RWPE1 (cell line): ENCODE measurements around the gene TMEM17.
"Not testable (repeated sequence)": the region's sequence is repeated elsewhere in the genome, so short reads cannot be mapped to it uniquely, and the experiment has no call there.

Experiments
- CTCF ChIA-PET: fragments of 350-600 bp; sonication (Branson Sonifier 250); formaldehyde crosslinking; extraction: SDS; loops from one replicate; lab custom pipeline; 2021; lab: Yijun Ruan, JAX
- POLR2A ChIA-PET: fragments of 400-600 bp; formaldehyde crosslinking; extraction: SDS; loops from one replicate; lab custom pipeline; 2020; ENCODE audit warnings: antibody characterized with exemption; ENCODE audit not compliant: low non-redundant PET; lab: Yijun Ruan, JAX
- DNase-seq: peaks from one replicate; pipeline ENCODE4 v3.0.0; 2012; ENCODE audit warnings: low spot score
- H3K27ac ChIP-seq: fragments of 450-650 bp; 2 replicates; pipeline ENCODE4 v1.5.1; 2017
- CTCF ChIP-seq: fragments of 450-650 bp; conservative IDR thresholded peaks from 2 replicates; pipeline ENCODE4 v1.5.1; 2017; ENCODE audit warnings: low read depth, mild to moderate bottlenecking

The TMEM17 gene

DNA sequence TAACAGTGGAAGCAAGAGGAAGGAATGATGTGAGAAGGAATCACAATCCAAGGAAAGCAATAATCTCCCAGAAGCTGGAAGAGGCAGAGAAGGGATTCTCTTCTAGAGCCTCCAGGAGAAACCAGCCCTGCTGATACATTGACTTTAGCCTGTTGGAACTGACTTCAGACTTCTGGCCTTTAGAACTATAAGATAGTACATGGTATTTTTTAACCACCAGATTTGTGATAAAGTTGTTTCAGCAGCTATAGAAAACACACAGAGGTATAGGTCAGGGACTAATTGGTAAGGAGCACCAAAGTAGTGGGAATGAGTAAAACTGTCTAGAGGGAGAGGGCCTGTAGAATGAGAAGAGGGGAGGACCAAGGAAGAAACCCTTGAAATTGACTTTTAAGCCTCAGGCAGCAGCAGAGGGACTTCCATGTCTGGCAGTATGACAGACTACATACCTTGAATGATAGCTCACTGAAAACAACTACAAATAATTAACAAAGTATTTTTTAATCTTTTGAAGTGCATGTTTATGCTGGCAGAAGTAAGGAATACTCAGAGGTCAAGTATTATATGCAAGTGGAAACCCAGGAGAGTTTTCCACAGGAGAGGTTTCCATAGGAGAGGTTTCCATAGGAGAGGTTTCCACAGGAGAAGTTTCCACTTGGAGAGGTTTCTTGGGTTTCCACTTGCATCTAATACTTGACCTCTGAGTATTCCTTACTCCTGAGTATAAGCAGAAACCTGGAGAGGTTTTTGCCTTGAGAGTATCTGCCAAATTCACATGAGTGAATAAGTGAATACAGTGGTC is 33.8 kb upstream of the TMEM17 start:
- ChIA-PET CTCF (interaction anchor here (1.2 kb wide), 1 partner anchor 14 kb away, joined by 4 read pairs; no protein-coding TSS in a partner anchor), POLR2A (no interaction called here)
- TF ChIP-seq CTCF: no peak
- DNase-seq: no peak
- no peak overlapping the region for H3K27ac ChIP-seq

DNA sequence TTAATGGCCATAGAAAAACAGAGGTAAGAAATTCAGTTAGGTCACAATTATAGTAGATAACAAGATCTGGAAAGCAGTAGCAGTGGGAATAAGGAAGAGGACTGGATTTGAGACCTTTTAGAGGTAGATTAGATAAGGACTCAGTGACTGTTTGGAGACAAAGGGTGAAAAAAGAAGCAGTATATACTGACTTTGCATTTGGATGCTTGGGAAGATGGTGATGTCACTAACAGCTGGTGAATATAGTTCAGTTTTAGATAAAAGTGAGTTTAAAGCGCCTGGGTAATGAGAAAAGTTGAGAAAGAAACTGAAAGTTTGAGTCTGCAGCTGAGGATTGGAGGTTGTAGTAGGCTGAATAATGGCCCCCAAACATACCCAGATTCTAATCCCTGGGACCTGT is 32.8 kb upstream of the TMEM17 start:
- ChIA-PET CTCF (interaction anchor here (1.2 kb wide), 1 partner anchor 13 kb away, joined by 4 read pairs; no protein-coding TSS in a partner anchor), POLR2A (no interaction called here)
- DNase-seq: no peak
- no peak overlapping the region for H3K27ac ChIP-seq
- TF ChIP-seq CTCF: no peak

DNA sequence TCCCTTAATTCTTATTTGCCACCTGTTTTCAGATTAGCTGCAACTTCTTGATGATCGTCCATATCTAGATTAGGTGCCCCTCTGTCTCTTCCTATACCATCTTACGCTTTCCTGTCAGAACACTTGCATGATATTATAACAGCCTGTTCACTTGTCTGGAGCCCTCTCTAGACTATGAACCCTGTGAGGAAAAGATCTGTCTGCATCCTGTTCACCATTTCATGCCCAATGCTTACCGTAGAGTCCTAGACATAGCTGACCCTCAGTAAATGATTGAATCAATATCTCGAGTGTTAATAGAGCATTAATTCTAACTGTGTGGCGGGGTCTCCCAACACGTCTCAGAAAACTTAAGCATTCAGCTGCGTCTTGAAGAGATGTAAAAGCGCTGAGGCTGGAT is 31.8 kb upstream of the TMEM17 start:
- ChIA-PET POLR2A (no interaction called here), CTCF (no interaction called here)
- no peak for DNase-seq
- no peak overlapping the region for H3K27ac ChIP-seq
- TF ChIP-seq CTCF: no peak

DNA sequence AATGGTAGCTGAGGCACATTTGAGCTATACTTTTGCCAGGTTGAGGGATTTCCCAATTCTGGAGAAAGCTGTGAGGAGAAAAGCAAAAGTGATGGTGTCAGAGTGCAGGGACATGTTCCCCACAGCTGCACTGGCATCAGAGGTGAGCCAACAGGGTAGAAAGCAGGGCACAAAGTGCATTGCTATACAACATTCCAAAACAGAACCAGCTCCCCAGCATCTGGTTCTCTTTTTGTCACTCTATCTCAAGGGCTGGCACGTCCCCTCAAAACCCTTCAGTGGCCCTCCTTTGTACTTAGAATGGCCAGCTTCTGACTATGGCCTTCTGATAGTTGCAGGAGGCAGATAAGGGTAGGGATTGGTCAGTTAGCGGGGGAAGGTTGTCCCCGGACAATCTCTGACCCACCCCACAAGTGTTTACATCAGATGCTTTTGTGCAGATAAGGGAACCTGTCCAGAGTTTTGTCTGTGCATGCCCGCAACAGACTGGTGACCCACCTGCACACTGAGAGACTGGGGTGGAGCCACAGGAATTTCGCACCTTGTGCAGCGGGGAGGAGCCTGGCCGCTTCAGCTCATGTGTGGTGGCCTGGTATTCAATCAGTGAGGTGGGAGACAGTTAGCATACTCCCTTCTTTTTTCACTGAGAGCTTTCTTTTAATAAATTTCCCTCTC is 31.0 kb upstream of the TMEM17 start:
- H3K27ac ChIP-seq: no peak overlapping the region
- ChIA-PET POLR2A (no interaction called here), CTCF (no interaction called here)
- no peak for TF ChIP-seq CTCF
- no peak for DNase-seq

DNA sequence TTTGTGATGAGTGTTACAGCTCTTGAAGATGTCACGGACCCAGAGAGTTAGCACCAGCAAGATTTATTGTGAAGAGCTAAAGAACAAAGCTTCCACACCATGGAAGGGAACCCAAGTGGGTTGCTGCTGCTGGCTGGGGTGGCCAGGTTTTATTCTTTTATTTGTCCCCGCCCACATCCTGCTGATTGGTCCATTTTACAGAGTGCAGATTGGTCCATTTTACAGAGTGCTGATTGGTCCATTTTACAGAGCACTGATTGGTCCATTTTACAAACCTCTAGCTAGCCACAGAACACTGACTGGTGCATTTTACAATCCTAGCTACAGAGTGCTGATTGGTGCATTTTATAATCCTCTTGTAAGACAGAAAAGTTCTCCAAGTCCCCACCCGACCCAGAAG is 29.5 kb upstream of the TMEM17 start:
- POLR2A ChIA-PET, DNase-seq, H3K27ac ChIP-seq: not testable (repeated sequence)
- CTCF ChIA-PET: interaction anchor here (0.7 to 1.0 kb wide), 2 partner anchors 23 to 163 kb away, joined by 3 to 4 read pairs; no protein-coding TSS in a partner anchor

DNA sequence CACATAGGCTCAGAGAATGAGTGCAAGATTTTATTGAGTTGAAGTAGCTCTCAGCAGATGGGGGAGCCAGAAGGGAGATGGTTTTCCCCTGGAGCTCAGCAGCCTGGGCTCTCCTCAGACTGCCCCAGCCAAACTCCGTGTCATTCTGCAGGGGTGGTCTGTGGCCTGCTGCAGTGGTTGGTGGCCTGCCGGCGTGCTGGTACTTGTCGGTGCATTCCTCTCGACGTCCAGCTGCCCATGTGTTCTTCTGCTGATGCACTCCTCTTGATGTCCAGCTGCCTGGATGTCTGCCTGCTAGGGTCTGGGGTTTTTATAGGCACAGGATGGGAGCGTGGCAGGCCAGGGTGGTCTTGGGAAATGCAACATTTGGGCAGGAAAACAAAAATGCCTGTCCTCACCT is 25.6 kb upstream of the TMEM17 start:
- ChIA-PET CTCF (no interaction called here), POLR2A (no interaction called here)
- no peak for TF ChIP-seq CTCF
- H3K27ac ChIP-seq: no peak overlapping the region
- DNase-seq: no peak

DNA sequence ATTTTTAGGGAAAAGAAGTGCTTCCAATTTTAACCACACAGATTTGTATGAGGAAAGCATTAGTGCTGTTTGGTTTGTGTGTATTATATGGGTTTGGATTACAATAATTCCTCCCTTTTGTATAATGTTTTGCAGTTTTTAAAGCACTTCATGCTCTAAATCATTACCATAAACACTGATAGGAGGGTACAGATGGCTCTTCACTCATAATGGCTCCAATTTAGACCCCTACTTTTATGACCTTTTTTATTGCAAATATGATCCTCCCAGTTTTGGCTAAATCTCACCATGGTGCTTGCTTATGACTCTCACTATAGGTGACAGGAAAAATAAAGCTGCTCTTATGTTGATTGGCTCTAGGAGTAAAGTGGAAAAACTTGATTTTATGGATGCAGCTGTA is 23.8 kb upstream of the TMEM17 start:
- H3K27ac ChIP-seq: no peak overlapping the region
- ChIA-PET POLR2A (no interaction called here), CTCF (interaction anchor here (0.6 kb wide), 1 partner anchor 421 kb away, joined by 5 read pairs; no protein-coding TSS in a partner anchor)
- DNase-seq: no peak
- TF ChIP-seq CTCF: no peak
